A673 (cell line): ENCODE results near the gene MKI67. TPM values are rescaled to one million over a fixed set of nuclear protein-coding genes. Genes with fewer than 3 reads are reported as not detected.

ENCODE experiments used
- BruUV-seq: library from RNA; stranded (reverse); fragments of 400-500 nt; replicated peaks from 2 replicates; lab custom pipeline; 2021; lab: Mats Ljungman, UMichigan
- CTCF ChIA-PET: fragments of 300-600 bp; sonication (Branson Sonifier 250); formaldehyde crosslinking; loops from one replicate; lab custom pipeline; 2022; ENCODE audit warnings: antibody characterized with exemption; lab: Charles Lee
- POLR2A ChIA-PET: fragments of 300-600 bp; sonication (Branson Sonifier 250); formaldehyde crosslinking; loops from one replicate; lab custom pipeline; 2022; ENCODE audit warnings: antibody characterized with exemption; ENCODE audit not compliant: low non-redundant PET; lab: Charles Lee
- DNase-seq: peaks from one replicate; pipeline ENCODE4 v3.0.0-alpha.2; 2015; ENCODE audit warnings: low spot score
- H3K27ac ChIP-seq: fragments of 200-600 bp; sonication (generic); 2 replicates; pipeline ENCODE4 v1.5.1; 2016; ENCODE audit warnings: mixed run types, low read depth, mild to moderate bottlenecking, mixed read lengths, antibody characterized with exemption, low read length; ENCODE audit not compliant: poor library complexity, severe bottlenecking
- H3K27me3 ChIP-seq: fragments of 200-600 bp; sonication (generic); replicated peaks from 2 replicates; pipeline ENCODE4 v1.6.1; 2017; ENCODE audit warnings: mixed run types, low read depth, mild to moderate bottlenecking, mixed read lengths, antibody characterized with exemption, low read length; ENCODE audit not compliant: insufficient read depth, poor library complexity
- H3K36me3 ChIP-seq: fragments of 200-600 bp; sonication (generic); 2 replicates; pipeline ENCODE4 v1.6.1; 2016; ENCODE audit warnings: mixed run types, mild to moderate bottlenecking, mixed read lengths, antibody characterized with exemption, low read length; ENCODE audit not compliant: insufficient read depth, poor library complexity, severe bottlenecking
- H3K4me1 ChIP-seq: fragments of 200-600 bp; sonication (generic); 2 replicates; pipeline ENCODE4 v1.6.1; 2017; ENCODE audit warnings: mixed run types, mild to moderate bottlenecking, mixed read lengths, antibody characterized with exemption, low read length; ENCODE audit not compliant: insufficient read depth, poor library complexity, severe bottlenecking
- H3K4me3 ChIP-seq: fragments of 200-600 bp; sonication (generic); 2 replicates; pipeline ENCODE4 v1.5.1; 2016; ENCODE audit warnings: low read depth, mixed run types, mild to moderate bottlenecking, mixed read lengths, low read length; ENCODE audit not compliant: poor library complexity, severe bottlenecking
- H3K9me3 ChIP-seq: fragments of 200-600 bp; sonication (generic); 2 replicates; pipeline ENCODE4 v1.6.1; 2016; ENCODE audit warnings: mixed run types, low read depth, mild to moderate bottlenecking, mixed read lengths, antibody characterized with exemption, low read length; ENCODE audit not compliant: poor library complexity, severe bottlenecking
- EZH2 ChIP-seq: fragments of 200-600 bp; sonication (generic); IDR thresholded peaks from 2 replicates; pipeline ENCODE4 v1.6.1; 2017; ENCODE audit warnings: borderline replicate concordance, low read depth, mild to moderate bottlenecking, mixed read lengths, antibody characterized with exemption, low read length; ENCODE audit not compliant: poor library complexity, severe bottlenecking
- intact Hi-C: fragments of 100-400 bp; cut with micrococcal nuclease; formaldehyde crosslinking; loops from one replicate; pipeline ENCODE4 v1.10.0; 2022; ENCODE audit not compliant: unreplicated experiment
- total RNA-seq: library from RNA; stranded (reverse); gene quantifications from 2 replicates; pipeline ENCODE4 v1.2.3, GENCODE V29; 2021
- TF ChIP-seq, protein P1 (sequence below): fragments of 300-800, 200-600 bp; sonication (generic); conservative IDR thresholded peaks from 2 replicates; pipeline ENCODE4 v1.5.1; 2017; ENCODE audit warnings: low read depth, mild to moderate bottlenecking, antibody characterized with exemption, low read length, moderate library complexity, mixed read lengths

Gene MKI67
- total RNA-seq, 1 experiment from 2014 or later = 249 TPM

DNA sequence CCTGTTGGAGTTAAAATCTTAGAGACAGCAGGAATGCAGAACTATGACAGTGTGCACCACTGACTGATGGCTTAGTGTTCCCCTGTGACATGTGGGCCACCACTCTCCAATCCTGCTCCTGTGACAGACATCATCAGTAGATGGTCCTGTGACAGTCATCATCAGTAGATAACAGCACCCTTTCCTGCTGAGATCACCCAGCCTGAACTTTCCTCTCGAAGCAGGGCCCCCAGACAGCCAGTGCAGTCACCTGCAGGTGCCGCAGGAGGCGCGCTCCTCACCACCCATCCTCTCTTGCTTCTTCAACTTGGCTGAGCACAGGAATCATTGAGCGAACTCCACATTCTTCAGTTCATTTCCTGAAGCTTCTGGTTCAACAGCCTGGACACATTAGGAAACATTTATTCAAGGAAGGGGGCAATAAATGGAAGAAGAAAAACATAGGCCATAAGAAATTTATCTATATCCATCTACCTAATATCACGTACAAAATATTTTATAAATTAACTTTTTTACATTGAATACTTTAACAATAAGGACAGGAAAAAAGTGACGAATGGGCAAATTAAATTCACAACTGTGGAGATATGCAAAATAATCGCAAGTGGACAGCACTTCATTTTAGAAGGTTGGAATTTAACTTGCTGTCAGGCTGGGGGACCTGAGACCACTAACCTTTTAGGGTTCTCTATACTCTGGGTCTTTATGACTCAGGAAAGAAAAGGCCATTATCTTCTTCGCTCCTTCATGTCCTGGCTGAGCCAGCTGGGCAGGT is 32.0 kb upstream of the MKI67 start:
- CTCF ChIA-PET = no interaction called here
- BruUV-seq = no TSS peak
- POLR2A ChIA-PET = no interaction called here
- Histone ChIP-seq H3K4me3 (no peak overlapping the region), H3K4me1 (no peaks in the 10 kb centered on the region), H3K27ac (no peak overlapping the region), H3K27me3 (peaks cover 37% of the 10 kb centered on the region), H3K36me3 (no peaks in the 10 kb centered on the region), H3K9me3 (no peaks in the 10 kb centered on the region)
- TF ChIP-seq EZH2 = no peak
- TF ChIP-seq, protein P1, sequence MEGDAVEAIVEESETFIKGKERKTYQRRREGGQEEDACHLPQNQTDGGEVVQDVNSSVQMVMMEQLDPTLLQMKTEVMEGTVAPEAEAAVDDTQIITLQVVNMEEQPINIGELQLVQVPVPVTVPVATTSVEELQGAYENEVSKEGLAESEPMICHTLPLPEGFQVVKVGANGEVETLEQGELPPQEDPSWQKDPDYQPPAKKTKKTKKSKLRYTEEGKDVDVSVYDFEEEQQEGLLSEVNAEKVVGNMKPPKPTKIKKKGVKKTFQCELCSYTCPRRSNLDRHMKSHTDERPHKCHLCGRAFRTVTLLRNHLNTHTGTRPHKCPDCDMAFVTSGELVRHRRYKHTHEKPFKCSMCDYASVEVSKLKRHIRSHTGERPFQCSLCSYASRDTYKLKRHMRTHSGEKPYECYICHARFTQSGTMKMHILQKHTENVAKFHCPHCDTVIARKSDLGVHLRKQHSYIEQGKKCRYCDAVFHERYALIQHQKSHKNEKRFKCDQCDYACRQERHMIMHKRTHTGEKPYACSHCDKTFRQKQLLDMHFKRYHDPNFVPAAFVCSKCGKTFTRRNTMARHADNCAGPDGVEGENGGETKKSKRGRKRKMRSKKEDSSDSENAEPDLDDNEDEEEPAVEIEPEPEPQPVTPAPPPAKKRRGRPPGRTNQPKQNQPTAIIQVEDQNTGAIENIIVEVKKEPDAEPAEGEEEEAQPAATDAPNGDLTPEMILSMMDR = no peak
- intact Hi-C loops = no loop called here
- no peak for DNase-seq

GRCh38 chr10:128156999-128157755 is 31.0 kb upstream of the MKI67 start:
- H3K9me3 ChIP-seq = no peaks in the 10 kb centered on the region
- no peak overlapping the region for H3K27ac ChIP-seq
- ChIA-PET CTCF (no interaction called here), POLR2A (no interaction called here)
- intact Hi-C loops = no loop called here
- H3K4me3 ChIP-seq = no peak overlapping the region
- peaks cover 35% of the 10 kb centered on the region for H3K27me3 ChIP-seq
- no peak for TF ChIP-seq EZH2
- TF ChIP-seq, protein P1 = no peak
- no peaks in the 10 kb centered on the region for H3K36me3 ChIP-seq
- no peak for DNase-seq
- no TSS peak for BruUV-seq
- no peaks in the 10 kb centered on the region for H3K4me1 ChIP-seq

DNA sequence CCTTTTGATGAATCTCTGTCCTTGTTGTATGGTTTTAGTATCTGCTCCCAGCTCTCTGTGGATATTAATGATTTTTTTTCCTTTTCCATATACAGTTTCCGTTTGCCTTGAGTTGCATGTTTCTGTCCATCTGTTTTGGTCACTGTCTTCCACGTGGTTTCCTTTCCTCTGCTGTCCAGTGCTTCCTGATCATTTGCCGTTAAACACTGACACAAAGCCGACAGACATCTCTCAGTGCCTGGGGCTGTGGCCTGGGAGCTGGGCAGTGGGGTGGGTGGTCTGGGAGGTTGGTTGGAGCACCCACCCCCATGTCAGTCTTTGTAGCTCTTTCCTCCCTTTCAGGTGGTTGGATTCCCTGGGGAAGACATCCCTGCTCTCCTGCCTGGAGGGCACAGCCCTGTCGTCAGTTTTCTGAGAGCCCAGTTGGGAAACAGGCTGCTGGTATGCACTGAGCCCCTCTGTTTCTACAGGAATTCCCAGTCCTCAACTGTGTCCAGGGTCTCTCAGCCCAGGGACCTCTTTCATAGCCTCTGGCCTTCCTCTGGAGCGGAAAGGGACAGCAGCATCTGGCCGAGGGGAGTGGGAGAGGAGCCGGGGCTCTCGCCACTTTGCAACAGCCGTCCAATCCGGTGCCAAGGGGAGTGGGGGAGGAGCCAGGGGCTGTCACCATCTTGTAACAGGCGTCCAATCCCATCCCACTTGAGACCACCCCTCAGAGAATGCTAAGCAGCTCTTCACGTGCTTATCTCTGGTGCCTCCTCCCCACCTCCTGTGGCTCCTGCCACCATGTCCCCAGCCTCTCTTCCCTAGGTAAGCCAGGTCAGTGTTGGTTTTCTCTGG is 26.7 kb upstream of the MKI67 start:
- intact Hi-C loops = no loop called here
- DNase-seq = no peak
- Histone ChIP-seq H3K27me3 (peaks cover 10% of the 10 kb centered on the region), H3K9me3 (no peaks in the 10 kb centered on the region), H3K4me3 (no peak overlapping the region), H3K4me1 (peaks cover 4% of the 10 kb centered on the region), H3K27ac (no peak overlapping the region), H3K36me3 (no peaks in the 10 kb centered on the region)
- BruUV-seq = no TSS peak
- ChIA-PET CTCF (no interaction called here), POLR2A (no interaction called here)
- TF ChIP-seq, protein P1 = no peak
- TF ChIP-seq EZH2 = no peak
